Lung (tissue), 16 donors: ENCODE results near the gene GGA1. TPM values are rescaled to one million over a fixed set of nuclear protein-coding genes. Genes with fewer than 3 reads are reported as not detected.
A peak's percentile ranks its signal among the peaks of the same experiment; 100 is the strongest.

Experiments used
- ATAC-seq: fragments of 200-7000 bp; cut with Tn5 transposase; one replicate; pipeline ENCODE4 v1.9.1; 2020; ENCODE audit warnings: moderate number of reproducible peaks; ENCODE audit not compliant: insufficient read depth, low FRiP score
- DNase-seq, 3 donors: peaks; one replicate each; pipeline ENCODE4 v3.0.0-alpha.2; 2013 to 2017
- H3K27ac ChIP-seq, 2 donors: one replicate each; pipeline ENCODE4 v1.5.1; 2013; ENCODE audit warnings: mild to moderate bottlenecking in 2 of 2, moderate library complexity in 2 of 2, control low read depth in 1 of 2, inconsistent platforms in 1 of 2, low read depth in 1 of 2, low read length in 1 of 2
- H3K27me3 ChIP-seq, 3 donors: one replicate each; pipeline ENCODE4 v1.5.1; 2013; ENCODE audit warnings: low read length in 2 of 3; ENCODE audit not compliant: control insufficient read depth in 3 of 3, insufficient read depth in 3 of 3
- H3K36me3 ChIP-seq, 4 donors: one replicate each; pipeline ENCODE4 v1.5.1; 2013; ENCODE audit warnings: low read length in 4 of 4, mild to moderate bottlenecking in 1 of 4, moderate library complexity in 1 of 4; ENCODE audit not compliant: control insufficient read depth in 4 of 4, insufficient read depth in 4 of 4
- H3K4me1 ChIP-seq, 5 donors: one replicate each; pipeline ENCODE4 v1.5.1; 2013; ENCODE audit warnings: low read length in 5 of 5, mild to moderate bottlenecking in 2 of 5, moderate library complexity in 1 of 5; ENCODE audit not compliant: control insufficient read depth in 5 of 5, insufficient read depth in 5 of 5
- H3K4me3 ChIP-seq: one replicate; pipeline ENCODE4 v1.5.1; 2013; ENCODE audit warnings: mild to moderate bottlenecking, control low read depth, moderate library complexity
- H3K9ac ChIP-seq, 2 donors: one replicate each; pipeline ENCODE4 v1.5.1; 2013; ENCODE audit warnings: low read length in 2 of 2, control low read depth in 1 of 2; ENCODE audit not compliant: insufficient read depth in 1 of 2
- H3K9me3 ChIP-seq, 4 donors: one replicate each; pipeline ENCODE4 v1.5.1; 2013; ENCODE audit warnings: low read length in 3 of 4, mild to moderate bottlenecking in 1 of 4, moderate library complexity in 1 of 4; ENCODE audit not compliant: control insufficient read depth in 4 of 4, insufficient read depth in 3 of 4
- CTCF ChIP-seq: IDR thresholded peaks from 2 replicates; pipeline ENCODE4 v1.5.1; 2012; ENCODE audit warnings: mild to moderate bottlenecking; ENCODE audit errors: control extremely low read depth, extremely low read depth
- WGBS, 2 donors: extraction: QIAGEN DNeasy Blood & Tissue Kit; methylation state at CpG; one replicate each; pipeline ENCODE4 v1.1.7; 2013; 5-methylcytosine and 5-hydroxymethylcytosine counted together
- long read RNA-seq, 5 donors: transcript quantifications; one replicate each; lab custom pipeline, GENCODE V29; 2026
- polyA plus RNA-seq, 2 donors: library from polyadenylated mRNA; stranded (reverse); fragments of 200-250 nt; gene quantifications; one replicate each; pipeline ENCODE4 v1.2.1, GENCODE V29; 2013
- total RNA-seq, 2 donors: library from RNA; depleted of rRNA in 1 of 2; stranded (reverse); fragments of >200 nt in 1 of 2; gene quantifications; one replicate each; pipeline ENCODE4 v1.2.1, GENCODE V29; 2014 to 2021
- donor health status: control.
- donor health status: control.
- donor health status: Bipolar disorder and iron deficiency.
- donor health status: healthy.
- donor health status: DM: yes; HTN: yes; CAD: no.

The GGA1 gene
- total RNA-seq (10 to 100 TPM; 62.1 to 72.4 TPM), polyA plus RNA-seq (10 to 100 TPM; 51.5 to 53.0 TPM)
- long read RNA-seq, donor 1, transcript GGA1-216 (4 exons, 790 nt), result major isoform, 6 of 14 reads
- long read RNA-seq, donor 1, partial matches to known transcripts, result 5 of 14 reads
- long read RNA-seq, donor 1, other reads (novel, unspliced or antisense), result 0 of 14 reads
- long read RNA-seq, donor 2, partial matches to known transcripts, result 0 of 2 reads
- long read RNA-seq, donor 2, other reads (novel, unspliced or antisense), result 0 of 2 reads
- long read RNA-seq, donor 3, partial matches to known transcripts, result 0 of 4 reads
- long read RNA-seq, donor 3, other reads (novel, unspliced or antisense), result 0 of 4 reads
- long read RNA-seq, donor 4, partial matches to known transcripts, result 0 of 3 reads
- long read RNA-seq, donor 4, other reads (novel, unspliced or antisense), result 0 of 3 reads
- long read RNA-seq, donor 5, transcript GGA1-216 (4 exons, 790 nt), result minor isoform, 5 of 27 reads
- long read RNA-seq, donor 5, transcript GGA1-222 (3 exons, 1,384 nt), result major isoform, 7 of 27 reads
- long read RNA-seq, donor 5, partial matches to known transcripts, result 11 of 27 reads
- long read RNA-seq, donor 5, other reads (novel, unspliced or antisense), result 0 of 27 reads

- Histone ChIP-seq H3K4me1 (peaks cover 4 to 35% (median 11%) of the 10 kb centered on the region in 5 donors), H3K36me3 (no peaks in the 10 kb centered on the region), H3K9me3 (no peaks in the 10 kb centered on the region), H3K27ac (peak within 1 kb of the TSS; percentile 95), H3K27me3 (no peaks in the 10 kb centered on the region), H3K9ac (peak within 1 kb of the TSS; percentile 80 to 98), H3K4me3 (peak within 1 kb of the TSS; percentile 89)
- peak; percentile 97 to 99 (median 98) for DNase-seq
- ATAC-seq, result peak; percentile 86
- 0 to 1% methylated on average over 66 to 82 of the region's 82 CpGs for WGBS, 2 donors
- no peak for TF ChIP-seq CTCF
Observed at GRCh38 chr22:37608477-37609239, at the start of gene GGA1. GGA1 (plus strand) TSS chr22:37608834; CDS start chr22:37608861, 27 bp downstream.

- Histone ChIP-seq H3K27ac (peak overlapping the region; percentile 81 to 89), H3K4me1 (peaks cover 0 to 43% (median 24%) of the 10 kb centered on the region in 5 donors), H3K4me3 (peak overlapping the region; percentile 22), H3K9ac (peak overlapping the region; percentile 46 to 67), H3K9me3 (no peaks in the 10 kb centered on the region), H3K27me3 (no peaks in the 10 kb centered on the region), H3K36me3 (peaks cover 0 to 6% (median 4%) of the 10 kb centered on the region in 4 donors)
- no peak for TF ChIP-seq CTCF
- DNase-seq (no peak), ATAC-seq (no peak)
- 70 to 75% methylated on average over 6 of the region's 6 CpGs for WGBS, 2 donors
Observed at GRCh38 chr22:37559521-37559900, 49.1 kb upstream of the GGA1 start.

- Histone ChIP-seq H3K36me3 (peaks cover 0 to 7% (median 4%) of the 10 kb centered on the region in 4 donors), H3K4me3 (peak within 1 kb of the TSS; percentile 78), H3K27ac (peak within 1 kb of the TSS; percentile 96 to 98), H3K9me3 (no peaks in the 10 kb centered on the region), H3K9ac (peak within 1 kb of the TSS; percentile 72 to 79), H3K27me3 (no peaks in the 10 kb centered on the region), H3K4me1 (peaks cover 0 to 44% (median 24%) of the 10 kb centered on the region in 5 donors)
- DNase-seq (peak; percentile 72 to 83 (median 74)), ATAC-seq (peak; percentile 59)
- no peak for TF ChIP-seq CTCF
- 6 to 9% methylated on average over 50 to 76 of the region's 76 CpGs for WGBS, 2 donors
Observed at GRCh38 chr22:37559901-37560607, 48.6 kb upstream of the GGA1 start, which contains the start of gene CDC42EP1. CDC42EP1 (plus strand) TSS chr22:37560480; CDS start chr22:37566350, 5,870 bp downstream.
